HepG2 (cell line): Measurements from ENCODE around the gene ALK. TPM values are rescaled to one million over a fixed set of nuclear protein-coding genes. Genes with fewer than 3 reads are reported as not detected.

Source experiments
- ATAC-seq: fragments of 200-7000 bp; cut with Tn5 transposase; 3 replicates; pipeline ENCODE4 v1.9.1; 2020; ENCODE audit warnings: mild to moderate bottlenecking, moderate library complexity
- BruUV-seq: library from RNA; stranded (reverse); fragments of 400-500 nt; replicated peaks from 2 replicates; lab custom pipeline; 2021; lab: Mats Ljungman, UMichigan
- CTCF ChIA-PET: fragments of 300-600 bp; formaldehyde crosslinking; extraction: SDS; loops from one replicate; lab custom pipeline; 2021; ENCODE audit warnings: low total read pairs, inconsistent platforms, low intra/inter-chr PET ratio; lab: Yijun Ruan, JAX
- POLR2A ChIA-PET: fragments of 350-600 bp; sonication (Branson Sonifier 250); formaldehyde crosslinking; loops from one replicate; lab custom pipeline; 2020; ENCODE audit warnings: antibody characterized with exemption, inconsistent platforms; lab: Yijun Ruan, JAX
- DNase-seq: peaks from one replicate; pipeline ENCODE4 v3.0.0-alpha.2; 2015; ENCODE audit warnings: low spot score
- FAIRE-seq: peaks from 3 replicates; lab custom pipeline; 2011; peaks lifted over from hg19 to GRCh38; lab: Jason Lieb, UNC
- H2AFZ ChIP-seq: one replicate; pipeline ENCODE4 v1.6.1; 2011; ENCODE audit warnings: low read length, inconsistent platforms
- H3K27ac ChIP-seq: fragments of 300-600 bp; 3 replicates; pipeline ENCODE4 v1.8.0; 2011; ENCODE audit warnings: mixed run types, mild to moderate bottlenecking, mixed read lengths, low read length, inconsistent platforms; ENCODE audit not compliant: insufficient read depth; ENCODE audit errors: extremely low read length
- H3K27me3 ChIP-seq, 2 experiments: fragments of 200-600 bp in 1 of 2; 2 replicates in 1 of 2; 3 replicates in 1 of 2; pipeline versions ENCODE4 v1.6.0 to v1.8.0; 2011; ENCODE audit warnings: low read length in 2 of 2, mild to moderate bottlenecking in 2 of 2, moderate library complexity in 2 of 2, inconsistent platforms in 1 of 2; ENCODE audit not compliant: insufficient read depth in 2 of 2, control insufficient read depth in 1 of 2
- H3K36me3 ChIP-seq, 2 experiments: fragments of 200-600 bp in 1 of 2; replicated peaks in 1 of 2; 2 replicates in 1 of 2; 3 replicates in 1 of 2; pipeline versions ENCODE4 v1.5.1 to v1.8.0; 2011; ENCODE audit warnings: low read length in 2 of 2, inconsistent platforms in 1 of 2; ENCODE audit not compliant: insufficient read depth in 2 of 2, control insufficient read depth in 1 of 2
- H3K4me1 ChIP-seq: 2 replicates; pipeline ENCODE4 v1.5.1; 2012; ENCODE audit warnings: low read length, inconsistent platforms; ENCODE audit not compliant: insufficient read depth
- H3K4me2 ChIP-seq: 2 replicates; pipeline ENCODE4 v1.6.0; 2011; ENCODE audit warnings: low read depth, low read length, inconsistent platforms
- H3K4me3 ChIP-seq, 3 experiments: fragments of 200-600 bp in 1 of 3; sonication (generic), shearing (Covaris generic) in 1 of 3; replicated peaks in 1 of 3; 2 replicates each; pipeline ENCODE4 v1.5.1; 2011 to 2016; ENCODE audit warnings: low read length in 3 of 3, inconsistent platforms in 2 of 3, low read depth in 2 of 3, mild to moderate bottlenecking in 2 of 3, control low read depth in 1 of 3, mixed read lengths in 1 of 3; ENCODE audit not compliant: insufficient read depth in 1 of 3
- H3K79me2 ChIP-seq: one replicate; pipeline ENCODE4 v1.6.1; 2011; ENCODE audit warnings: low read length, inconsistent platforms; ENCODE audit not compliant: insufficient read depth
- H3K9ac ChIP-seq: 2 replicates; pipeline ENCODE4 v1.6.0; 2011; ENCODE audit warnings: mild to moderate bottlenecking, low read depth, low read length, inconsistent platforms; ENCODE audit not compliant: insufficient read depth
- H3K9me3 ChIP-seq: 2 replicates; pipeline ENCODE4 v1.5.1; 2012; ENCODE audit warnings: mild to moderate bottlenecking, low read length
- H4K20me1 ChIP-seq: 2 replicates; pipeline ENCODE4 v1.6.0; 2011; ENCODE audit warnings: inconsistent platforms, mild to moderate bottlenecking, low read length, moderate library complexity; ENCODE audit not compliant: insufficient read depth
- ARID2 ChIP-seq: sonication (generic); formaldehyde crosslinking; IDR thresholded peaks from 2 replicates; pipeline ENCODE4 v1.8.1; 2022; ENCODE audit warnings: mild to moderate bottlenecking, missing genetic modification reagents, borderline replicate concordance
- FOXM1 ChIP-seq: sonication (generic); formaldehyde crosslinking; IDR thresholded peaks from 2 replicates; pipeline ENCODE4 v1.5.0; 2020; ENCODE audit warnings: missing genetic modification reagents
- HOXA5 ChIP-seq: sonication (generic); formaldehyde crosslinking; IDR thresholded peaks from 2 replicates; pipeline ENCODE4 v1.4.0; 2020; ENCODE audit warnings: missing genetic modification reagents
- KDM1A ChIP-seq: IDR thresholded peaks from 2 replicates; pipeline ENCODE4 v1.6.1; 2016; ENCODE audit warnings: missing compliant biosample characterization
- KDM3A ChIP-seq: IDR thresholded peaks from 2 replicates; pipeline ENCODE4 v1.6.1; 2018; ENCODE audit warnings: low read depth, missing compliant biosample characterization
- ONECUT2 ChIP-seq: sonication (generic); formaldehyde crosslinking; IDR thresholded peaks from 2 replicates; pipeline ENCODE4 v1.4.0; 2020; ENCODE audit warnings: missing genetic modification reagents
- POLR2AphosphoS2 ChIP-seq: IDR thresholded peaks from 2 replicates; pipeline ENCODE4 v1.6.1; 2011; ENCODE audit warnings: low read depth, low read length, improper control_type of control experiment
- ZMAT3 ChIP-seq: sonication (generic); formaldehyde crosslinking; conservative IDR thresholded peaks from 2 replicates; pipeline ENCODE4 v1.7.0; 2021; ENCODE audit warnings: missing genetic modification reagents
- ZNF280B ChIP-seq: sonication (generic); formaldehyde crosslinking; IDR thresholded peaks from 2 replicates; pipeline ENCODE4 v1.5.0; 2020; ENCODE audit warnings: missing genetic modification reagents, mild to moderate bottlenecking, borderline replicate concordance
- ZNF724P ChIP-seq: sonication (generic); formaldehyde crosslinking; IDR thresholded peaks from 2 replicates; pipeline ENCODE4 v1.8.0; 2022; ENCODE audit warnings: missing genetic modification reagents, borderline replicate concordance
- WGBS: methylation state at CpG from one replicate; pipeline ENCODE4 v1.1.6; 2017; ENCODE audit warnings: low lambda C conversion rate; 5-methylcytosine and 5-hydroxymethylcytosine counted together
- in situ Hi-C: cut with HindIII; loops from 2 replicates; pipeline ENCODE4 v1.10.0; 2017; ENCODE audit warnings: low pct_unique_long_range_greater_than_20kb; ENCODE audit not compliant: extremely low pct_ligation_motif_present
- intact Hi-C: fragments of 100-400 bp; cut with micrococcal nuclease; formaldehyde crosslinking; loops from one replicate; pipeline ENCODE4 v1.10.0; 2022; ENCODE audit not compliant: unreplicated experiment
- polyA plus RNA-seq, 8 experiments: library from polyadenylated mRNA; depleted of rRNA in 3 of 8; stranded (reverse) in 7 of 8; unstranded in 1 of 8; fragments of >200 nt; fragmentation: Illumina TruSeq in 4 of 8; extraction: Trizol in 4 of 8; gene quantifications; 2 replicates each; pipeline versions ENCODE4 v1.2.1 to v1.2.3, GENCODE V29; 2011 to 2016; ENCODE audit warnings: low read depth in 4 of 8, missing spikeins in 1 of 8, mixed read lengths in 1 of 8; ENCODE audit not compliant: insufficient read depth in 1 of 8
- total RNA-seq, 5 experiments: library from RNA; depleted of rRNA; stranded (reverse); fragments of >200 nt; fragmentation: Illumina TruSeq; extraction: Trizol; gene quantifications; 2 replicates each; pipeline ENCODE4 v1.2.3, GENCODE V29; 2016; ENCODE audit warnings: low read depth in 1 of 5
- TF ChIP-seq, protein P1 (sequence below): IDR thresholded peaks from 2 replicates; pipeline ENCODE4 v1.6.1; 2018; ENCODE audit warnings: missing genetic modification reagents, mild to moderate bottlenecking, missing compliant biosample characterization
- TF ChIP-seq, protein P2 (sequence below): IDR thresholded peaks from 2 replicates; pipeline ENCODE4 v1.6.1; 2016; ENCODE audit warnings: missing genetic modification reagents, missing compliant biosample characterization

The ALK gene
- total and polyA plus RNA-seq, 2 of the 13 experiments (the other 11 are each of a cell fraction or from before 2014, with no cell fraction given) = not detected

GRCh38 chr2:29848566-29849310 is 72.6 kb downstream of the ALK start (continued):
- TF ChIP-seq, protein P1, sequence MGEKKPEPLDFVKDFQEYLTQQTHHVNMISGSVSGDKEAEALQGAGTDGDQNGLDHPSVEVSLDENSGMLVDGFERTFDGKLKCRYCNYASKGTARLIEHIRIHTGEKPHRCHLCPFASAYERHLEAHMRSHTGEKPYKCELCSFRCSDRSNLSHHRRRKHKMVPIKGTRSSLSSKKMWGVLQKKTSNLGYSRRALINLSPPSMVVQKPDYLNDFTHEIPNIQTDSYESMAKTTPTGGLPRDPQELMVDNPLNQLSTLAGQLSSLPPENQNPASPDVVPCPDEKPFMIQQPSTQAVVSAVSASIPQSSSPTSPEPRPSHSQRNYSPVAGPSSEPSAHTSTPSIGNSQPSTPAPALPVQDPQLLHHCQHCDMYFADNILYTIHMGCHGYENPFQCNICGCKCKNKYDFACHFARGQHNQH (CRISPR knock-in tag) = no peak

DNA sequence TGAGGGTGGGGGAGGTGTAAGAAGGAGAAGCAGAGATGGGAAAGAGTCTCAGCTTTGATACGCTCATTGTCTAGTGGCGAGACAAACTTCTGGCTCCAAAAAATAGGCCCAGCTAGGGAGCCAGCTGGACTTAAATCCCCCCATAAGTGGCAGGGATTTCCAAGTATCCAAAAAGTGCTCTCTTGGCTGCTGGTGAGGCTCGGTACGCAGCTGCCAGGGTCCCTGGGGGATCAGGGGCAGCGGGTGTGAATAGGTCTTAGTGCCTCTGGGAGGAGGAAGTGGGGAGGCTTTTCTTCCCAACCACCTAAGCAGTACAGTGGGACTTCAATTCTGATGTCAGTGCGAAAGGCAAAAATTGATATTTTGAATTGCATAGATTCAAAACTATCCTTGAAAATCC is 73.5 kb downstream of the ALK start:
- H3K27ac ChIP-seq = no peak overlapping the region
- peaks cover 0 to 35% of the 10 kb centered on the region in 2 experiments; a peak in 2 of 5 replicates for H3K27me3 ChIP-seq
- DNase-seq (no peak), ATAC-seq (no peak), FAIRE-seq (no peak)
- ChIA-PET POLR2A (no interaction called here), CTCF (no interaction called here)
- H2AFZ ChIP-seq = no peak overlapping the region
- no peak overlapping the region for H3K4me3 ChIP-seq
- H3K79me2 ChIP-seq = no peaks in the 10 kb centered on the region
- BruUV-seq = no TSS peak
- H3K9ac ChIP-seq = no peak overlapping the region
- no peak overlapping the region for H3K4me2 ChIP-seq
- H3K9me3 ChIP-seq = no peaks in the 10 kb centered on the region
- H3K36me3 ChIP-seq = no peaks in the 10 kb centered on the region
- no peaks in the 10 kb centered on the region for H3K4me1 ChIP-seq
- TF ChIP-seq ZNF280B (CRISPR knock-in tag) (no peak), FOXM1 (no peak), ZNF724P (CRISPR knock-in tag) (no peak), ZMAT3 (CRISPR knock-in tag) (no peak), ONECUT2 (CRISPR knock-in tag) (no peak), POLR2AphosphoS2 (no peak), HOXA5 (CRISPR knock-in tag) (no peak), KDM1A (no peak), KDM3A (CRISPR knock-in tag) (no peak), ARID2 (CRISPR knock-in tag) (no peak)
- TF ChIP-seq, protein P2, sequence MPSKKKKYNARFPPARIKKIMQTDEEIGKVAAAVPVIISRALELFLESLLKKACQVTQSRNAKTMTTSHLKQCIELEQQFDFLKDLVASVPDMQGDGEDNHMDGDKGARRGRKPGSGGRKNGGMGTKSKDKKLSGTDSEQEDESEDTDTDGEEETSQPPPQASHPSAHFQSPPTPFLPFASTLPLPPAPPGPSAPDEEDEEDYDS (CRISPR knock-in tag) = no peak
- 8% methylated on average over 6 of the region's 6 CpGs for WGBS
- in situ Hi-C loops (loop anchor here (10.0 to 25.0 kb wide), 2 partner anchors 633 to 861 kb away; partner anchors contain the start of gene TOGARAM2), intact Hi-C loops (loop anchor here (10.0 kb wide), 1 partner anchor 893 kb away; no protein-coding TSS in a partner anchor)
- H4K20me1 ChIP-seq = no peaks in the 10 kb centered on the region
